ENCODE results near the gene ARPC5L. TPM values are rescaled to one million over a fixed set of nuclear protein-coding genes. Genes with fewer than 3 reads are reported as not detected.

ARPC5L gene
- total RNA-seq, 1 experiment from 2014 or later: 54.5 TPM

DNA sequence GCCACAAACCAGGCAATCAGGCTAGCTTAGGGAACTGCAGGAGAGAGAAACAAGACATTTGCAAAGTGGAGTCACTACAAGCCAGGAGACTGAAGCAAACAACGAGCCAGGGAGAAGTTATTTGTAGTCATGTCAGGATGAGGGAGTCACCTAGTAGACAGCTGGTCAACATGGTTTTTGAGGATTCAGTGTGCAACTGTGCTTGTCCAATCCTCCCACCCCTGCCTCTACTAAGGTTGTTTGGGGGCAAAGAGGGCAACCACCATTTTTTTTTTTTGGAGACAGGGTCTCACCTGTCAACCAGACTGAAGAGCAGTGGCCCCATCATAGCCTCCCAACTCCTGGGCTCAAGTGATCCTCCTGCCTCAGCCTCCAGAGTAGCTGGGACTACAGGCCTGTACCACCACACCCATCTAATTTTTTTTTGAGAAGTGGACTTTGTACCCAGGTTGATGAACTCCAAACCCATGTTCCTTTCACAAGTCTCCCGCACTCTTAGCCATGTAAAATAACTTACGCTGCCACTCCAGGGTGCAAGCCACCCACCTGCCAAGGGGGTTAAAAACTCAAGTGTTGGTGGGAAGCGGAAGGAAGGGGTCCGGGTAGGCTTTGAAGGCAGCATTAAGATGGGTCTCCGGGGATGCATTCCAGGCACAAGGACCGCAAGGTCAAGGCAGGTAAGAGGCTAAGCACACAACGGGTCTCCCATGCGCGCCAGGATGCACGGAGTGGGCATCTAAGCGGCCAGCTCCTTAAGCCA lies 1.2 kb upstream of the ARPC5L start:
- CTCF ChIA-PET: no interaction called here
- ATAC-seq: no peak
- BruUV-seq (replicated peaks): TSS peak; percentile 54

DNA sequence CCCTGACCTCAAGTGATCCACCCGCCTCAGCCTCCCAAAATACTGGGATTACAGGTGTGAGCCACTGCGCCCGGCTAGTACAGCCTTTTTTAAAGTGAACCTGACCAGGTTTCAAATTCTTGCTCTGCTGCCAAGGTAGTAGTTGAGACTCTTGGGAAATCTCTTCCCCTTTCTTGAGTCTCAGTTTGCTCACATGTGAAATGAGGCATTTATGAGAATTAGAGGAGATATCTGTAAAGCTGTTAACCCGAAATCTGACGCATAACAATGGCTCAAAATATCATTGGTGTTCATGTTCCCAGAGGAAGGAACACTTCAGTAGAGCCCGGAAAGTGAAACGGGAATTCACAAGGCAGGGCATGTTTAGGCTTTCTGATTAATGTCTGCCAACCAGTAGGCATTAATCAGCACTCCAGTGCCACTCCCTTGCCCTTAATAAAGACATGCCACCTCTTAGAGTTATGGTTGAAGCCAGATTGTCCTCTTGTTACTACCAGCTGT lies 1.5 kb downstream of the ARPC5L start:
- ChIA-PET POLR2A (ENCODE audit: unreplicated experiment) (interaction anchor here (0.6 kb wide), 1 partner anchor 78 kb away, joined by 3 read pairs; no protein-coding TSS in a partner anchor), CTCF (no interaction called here)
- H3K4me3 ChIP-seq (ENCODE audit: low read length): peak overlapping the region; percentile 3; the same call in 1 of the 2 replicates
- peaks cover 28% of the 10 kb centered on the region for H3K36me3 ChIP-seq (ENCODE audit: low read depth, low read length)
- DNase-seq (peak; percentile 38), ATAC-seq (peak; percentile 3; the same call in 1 of the 2 replicates)
- H3K27ac ChIP-seq (ENCODE audit: low read length): peak overlapping the region; percentile 34
- peaks cover 37% of the 10 kb centered on the region for H3K4me1 ChIP-seq (ENCODE audit: insufficient read depth, low read length)
- H3F3A ChIP-seq (ENCODE audit: low read length, unreplicated experiment): peaks cover 3% of the 10 kb centered on the region
- intact Hi-C loops (cut with micrococcal nuclease): no loop called here
- BruUV-seq (replicated peaks): no TSS peak
- TF ChIP-seq EZH2 (IDR thresholded peaks at IDR 0.05; ENCODE audit: low read length, unreplicated experiment): no peak
- TF ChIP-seq, protein P1, sequence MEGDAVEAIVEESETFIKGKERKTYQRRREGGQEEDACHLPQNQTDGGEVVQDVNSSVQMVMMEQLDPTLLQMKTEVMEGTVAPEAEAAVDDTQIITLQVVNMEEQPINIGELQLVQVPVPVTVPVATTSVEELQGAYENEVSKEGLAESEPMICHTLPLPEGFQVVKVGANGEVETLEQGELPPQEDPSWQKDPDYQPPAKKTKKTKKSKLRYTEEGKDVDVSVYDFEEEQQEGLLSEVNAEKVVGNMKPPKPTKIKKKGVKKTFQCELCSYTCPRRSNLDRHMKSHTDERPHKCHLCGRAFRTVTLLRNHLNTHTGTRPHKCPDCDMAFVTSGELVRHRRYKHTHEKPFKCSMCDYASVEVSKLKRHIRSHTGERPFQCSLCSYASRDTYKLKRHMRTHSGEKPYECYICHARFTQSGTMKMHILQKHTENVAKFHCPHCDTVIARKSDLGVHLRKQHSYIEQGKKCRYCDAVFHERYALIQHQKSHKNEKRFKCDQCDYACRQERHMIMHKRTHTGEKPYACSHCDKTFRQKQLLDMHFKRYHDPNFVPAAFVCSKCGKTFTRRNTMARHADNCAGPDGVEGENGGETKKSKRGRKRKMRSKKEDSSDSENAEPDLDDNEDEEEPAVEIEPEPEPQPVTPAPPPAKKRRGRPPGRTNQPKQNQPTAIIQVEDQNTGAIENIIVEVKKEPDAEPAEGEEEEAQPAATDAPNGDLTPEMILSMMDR (conservative IDR thresholded peaks at IDR 0.05; ENCODE audit: low read depth, low read length): no peak
- no peak for TF ChIP-seq EZH2phosphoT487 (IDR thresholded peaks at IDR 0.05; ENCODE audit: borderline replicate concordance, low read length)
- H3K9ac ChIP-seq (ENCODE audit: low read length): no peak overlapping the region
- H3K27me3 ChIP-seq (ENCODE audit: low read length): no peaks in the 10 kb centered on the region
- H2AFZ ChIP-seq (ENCODE audit: low read length): no peak overlapping the region
- no peaks in the 10 kb centered on the region for H3K9me2 ChIP-seq (replicated peaks; ENCODE audit: low read length)
- peaks cover 28% of the 10 kb centered on the region for H4K20me1 ChIP-seq (ENCODE audit: low read length)
- peaks cover 49% of the 10 kb centered on the region for H3K79me2 ChIP-seq (ENCODE audit: low read length)
- H3K9me3 ChIP-seq (ENCODE audit: low read length): no peaks in the 10 kb centered on the region
- H3K4me2 ChIP-seq (ENCODE audit: low read length): peak overlapping the region; percentile 72

More for the DNA sequence above, 1.2 kb upstream of the ARPC5L start:
- no peak for DNase-seq
- Histone ChIP-seq H3F3A (ENCODE audit: low read length, unreplicated experiment) (peaks cover 9% of the 10 kb centered on the region), H3K36me3 (ENCODE audit: low read depth, low read length) (peaks cover 42% of the 10 kb centered on the region), H3K79me2 (ENCODE audit: low read length) (peaks cover 40% of the 10 kb centered on the region), H3K27ac (ENCODE audit: low read length) (peak overlapping the region; percentile 58), H3K9me2 (replicated peaks; ENCODE audit: low read length) (no peaks in the 10 kb centered on the region), H3K27me3 (ENCODE audit: low read length) (no peaks in the 10 kb centered on the region), H3K9me3 (ENCODE audit: low read length) (no peaks in the 10 kb centered on the region), H2AFZ (ENCODE audit: low read length) (no peak overlapping the region), H3K4me3 (ENCODE audit: low read length) (peak overlapping the region; percentile 98), H4K20me1 (ENCODE audit: low read length) (peaks cover 40% of the 10 kb centered on the region), H3K9ac (ENCODE audit: low read length) (peak overlapping the region; percentile 99), H3K4me1 (ENCODE audit: insufficient read depth, low read length) (peaks cover 26% of the 10 kb centered on the region), H3K4me2 (ENCODE audit: low read length) (peak overlapping the region; percentile 90)
- TF ChIP-seq, protein P1 (conservative IDR thresholded peaks at IDR 0.05; ENCODE audit: low read depth, low read length): no peak
- TF ChIP-seq EZH2phosphoT487 (IDR thresholded peaks at IDR 0.05; ENCODE audit: borderline replicate concordance, low read length): no peak
- no peak for TF ChIP-seq EZH2 (IDR thresholded peaks at IDR 0.05; ENCODE audit: low read length, unreplicated experiment)
- intact Hi-C loops (cut with micrococcal nuclease): no loop called here
- POLR2A ChIA-PET (ENCODE audit: unreplicated experiment): interaction anchor here (0.7 kb wide), 1 partner anchor 382 kb away, joined by 3 read pairs; no protein-coding TSS in a partner anchor

Measured in PC-3 (cell line).